Mucosa of descending colon (tissue), 3 donors: ENCODE data around the gene DLGAP1. TPM values are rescaled to one million over a fixed set of nuclear protein-coding genes. Genes with fewer than 3 reads are reported as not detected.

Experiments used
- ATAC-seq: fragments of 200-7000 bp; cut with Tn5 transposase; one replicate; pipeline ENCODE4 v1.9.1; 2020; ENCODE audit warnings: mild to moderate bottlenecking, moderate library complexity
- DNase-seq, 3 donors: peaks; one replicate each; pipeline ENCODE4 v3.0.0-alpha.2; 2020
- H3K36me3 ChIP-seq: fragments of 200-600 bp; one replicate; pipeline ENCODE4 v1.8.0; 2021; ENCODE audit warnings: low read depth, mild to moderate bottlenecking
- H3K4me1 ChIP-seq: fragments of 200-600 bp; one replicate; pipeline ENCODE4 v1.8.0; 2021; ENCODE audit warnings: low read depth, mild to moderate bottlenecking
- H3K4me3 ChIP-seq: fragments of 200-600 bp; one replicate; pipeline ENCODE4 v1.8.0; 2021; ENCODE audit warnings: mild to moderate bottlenecking
- H3K9me3 ChIP-seq: fragments of 200-600 bp; one replicate; pipeline ENCODE4 v1.8.0; 2021; ENCODE audit warnings: mild to moderate bottlenecking
- CTCF ChIP-seq: fragments of 200-600 bp; IDR thresholded peaks from one replicate; pipeline ENCODE4 v1.8.0; 2022; ENCODE audit warnings: antibody characterized with exemption, mild to moderate bottlenecking
- intact Hi-C, 2 donors: fragments of 100-400 bp; cut with DNase I in 1 of 2; cut with micrococcal nuclease in 1 of 2; formaldehyde crosslinking; loops; one replicate each; pipeline versions ENCODE4 v1.11.0 to v1.11.1; 2022; cut with DNase I, micrococcal nuclease
- total RNA-seq, 3 donors: library from RNA; stranded (reverse); fragmentation: NEBNext Ultra II Directional in 2 of 3; extraction: Animal tissue kit (Norgen Biotek cat#: 25700) in 2 of 3; gene quantifications; one replicate each; pipeline versions ENCODE4 v1.2.1 to v1.2.4, GENCODE V29; 2021 to 2023
- donor health status: DM: no; HTN: no; CAD: no; lungs with moderate emphysema.
- donor health status: DM: no; HTN: no; CAD: no.
- donor health status: DM: no; HTN: yes; CAD: no.

Gene DLGAP1
- total RNA-seq, 3 donors from 2014 or later: 0.46 to 6.8 (median 4.1) TPM

GRCh38 chr18:4125224-4125623 lies 329.9 kb downstream of the DLGAP1 start:
- Histone ChIP-seq H3K36me3 (no peaks in the 10 kb centered on the region), H3K4me1 (no peaks in the 10 kb centered on the region), H3K4me3 (no peak overlapping the region), H3K9me3 (no peaks in the 10 kb centered on the region)
- ATAC-seq (no peak), DNase-seq (no peak)
- intact Hi-C loops: no loop called here
- TF ChIP-seq CTCF: no peak

DNA sequence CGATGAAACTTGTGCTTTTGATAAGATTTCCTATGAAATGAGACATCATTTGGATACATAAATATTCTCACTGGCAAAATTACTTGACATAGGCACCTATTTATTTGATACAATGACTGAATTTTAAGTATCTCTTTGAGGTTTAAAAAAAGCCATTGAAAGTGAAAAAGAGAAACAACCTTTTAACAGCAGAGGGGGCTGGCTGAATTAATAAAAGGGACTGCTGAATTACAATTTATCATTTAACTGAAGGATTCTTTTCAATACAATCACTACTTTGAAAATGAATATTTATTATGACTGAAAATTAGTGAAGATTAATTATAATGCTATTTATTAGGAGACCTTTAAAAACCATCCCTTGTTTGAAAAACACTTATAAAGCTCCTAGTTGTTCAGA lies 335.3 kb downstream of the DLGAP1 start:
- Histone ChIP-seq H3K36me3 (no peaks in the 10 kb centered on the region), H3K9me3 (no peaks in the 10 kb centered on the region), H3K4me1 (no peaks in the 10 kb centered on the region), H3K4me3 (no peak overlapping the region)
- intact Hi-C loops: no loop called here
- no peak for DNase-seq
- no peak for ATAC-seq
- no peak for TF ChIP-seq CTCF

DNA sequence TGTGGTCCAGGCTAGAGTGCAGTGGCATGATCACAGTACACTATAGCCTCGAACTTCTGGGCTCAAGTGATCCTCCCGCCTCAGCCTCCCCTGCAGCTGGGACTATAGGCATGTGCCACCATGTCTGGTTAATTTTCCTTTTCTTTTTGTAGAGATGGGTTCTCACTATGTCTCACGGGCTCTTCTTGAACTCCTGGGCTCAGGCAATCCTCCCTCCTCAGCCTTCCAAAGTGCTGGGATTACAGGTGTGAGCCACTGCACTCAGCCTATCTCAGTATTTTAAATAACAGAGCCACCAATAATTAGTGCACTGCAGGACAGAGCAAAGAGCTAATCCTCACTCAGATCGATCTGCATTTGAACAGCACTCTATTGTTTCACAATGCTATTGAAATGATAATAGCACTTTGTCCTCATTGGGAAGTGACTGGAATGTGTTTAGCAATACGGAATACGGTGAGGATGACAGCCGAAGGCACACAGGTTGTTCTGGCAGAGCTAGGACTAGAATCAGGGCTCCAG lies 335.9 kb downstream of the DLGAP1 start:
- no peaks in the 10 kb centered on the region for H3K9me3 ChIP-seq
- intact Hi-C loops: no loop called here
- no peaks in the 10 kb centered on the region for H3K4me1 ChIP-seq
- no peaks in the 10 kb centered on the region for H3K36me3 ChIP-seq
- ATAC-seq (no peak), DNase-seq (no peak)
- no peak for TF ChIP-seq CTCF
- H3K4me3 ChIP-seq: no peak overlapping the region

DNA sequence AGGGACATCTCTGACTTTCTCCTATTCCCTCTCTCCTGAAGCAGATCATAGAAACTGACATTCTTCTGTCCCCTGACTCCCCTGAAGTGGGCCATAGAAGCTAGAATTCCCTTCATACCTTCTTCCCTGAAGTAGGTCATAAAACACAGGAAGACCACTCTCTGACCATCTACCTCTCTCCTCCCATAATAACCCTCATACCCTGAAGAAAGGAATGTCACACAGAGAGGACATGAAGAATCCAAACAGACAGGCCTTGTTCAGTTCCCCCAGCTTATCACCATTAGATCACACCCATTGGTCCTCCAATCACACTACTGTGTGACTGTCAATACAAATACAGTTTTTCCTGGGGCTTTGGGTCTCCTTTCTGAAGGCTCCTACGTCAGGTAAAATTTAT lies 347.1 kb downstream of the DLGAP1 start:
- intact Hi-C loops: no loop called here
- Histone ChIP-seq H3K36me3 (no peaks in the 10 kb centered on the region), H3K9me3 (no peaks in the 10 kb centered on the region), H3K4me3 (no peak overlapping the region), H3K4me1 (no peaks in the 10 kb centered on the region)
- TF ChIP-seq CTCF: no peak
- no peak for ATAC-seq
- no peak for DNase-seq

DNA sequence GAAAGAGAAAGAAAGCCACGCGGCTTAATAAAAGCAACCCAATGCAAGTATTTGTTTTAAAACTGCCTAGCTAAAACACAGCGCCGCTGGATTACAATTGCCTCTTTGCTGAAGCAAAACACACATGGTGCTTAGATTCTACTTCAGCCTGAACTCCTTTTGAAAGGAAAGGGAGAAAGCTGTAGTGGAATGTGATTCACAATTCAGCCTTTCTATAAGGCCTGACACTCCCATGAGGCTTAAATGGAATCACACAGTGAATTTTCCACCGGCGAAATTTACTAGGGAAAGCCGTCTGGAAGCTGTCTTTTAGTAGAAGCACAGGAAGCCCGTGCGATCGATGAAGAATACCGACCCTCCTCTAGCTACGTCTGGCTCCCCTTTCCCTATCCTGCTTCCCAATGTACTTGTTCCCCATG lies 348.0 kb downstream of the DLGAP1 start:
- ATAC-seq: no peak
- Histone ChIP-seq H3K4me1 (no peaks in the 10 kb centered on the region), H3K36me3 (no peaks in the 10 kb centered on the region), H3K9me3 (no peaks in the 10 kb centered on the region), H3K4me3 (no peak overlapping the region)
- DNase-seq: no peak
- no peak for TF ChIP-seq CTCF
- intact Hi-C loops: no loop called here
